NCI-H460 (cell line): ENCODE data around the gene LCE1A. TPM values are rescaled to one million over a fixed set of nuclear protein-coding genes. Genes with fewer than 3 reads are reported as not detected.

ENCODE experiments used
- DNase-seq: peaks from one replicate; pipeline ENCODE4 v3.0.0-alpha.2; 2016; ENCODE audit warnings: low read depth; ENCODE audit errors: extremely low read depth
- polyA plus RNA-seq: library from polyadenylated mRNA; depleted of rRNA; stranded (reverse); fragments of >200 nt; gene quantifications from 2 replicates; pipeline ENCODE4 v1.2.3, GENCODE V29; 2014; cell fraction: nucleus; rRNA removed
- total RNA-seq: library from RNA; depleted of rRNA; stranded (reverse); fragments of >200 nt; shearing (Covaris generic); gene quantifications from 2 replicates; pipeline ENCODE4 v1.2.3, GENCODE V29; 2014; rRNA removed

The LCE1A gene
- not detected in 2 replicates for total RNA-seq
- not detected in 2 replicates for polyA plus RNA-seq

- no peak for DNase-seq
Observed at GRCh38 chr1:152827173-152827572, at the start of gene LCE1A. Gene LCE1A (plus strand): TSS chr1:152827473. CDS start chr1:152827473, 0 bp downstream.

GRCh38 chr1:152777510-152778137 lies 49.6 kb upstream of the LCE1A start:
- peak; percentile 18 for DNase-seq

- no peak for DNase-seq
Observed at GRCh38 chr1:152783095-152783494, 44.2 kb upstream of the LCE1A start.

DNA sequence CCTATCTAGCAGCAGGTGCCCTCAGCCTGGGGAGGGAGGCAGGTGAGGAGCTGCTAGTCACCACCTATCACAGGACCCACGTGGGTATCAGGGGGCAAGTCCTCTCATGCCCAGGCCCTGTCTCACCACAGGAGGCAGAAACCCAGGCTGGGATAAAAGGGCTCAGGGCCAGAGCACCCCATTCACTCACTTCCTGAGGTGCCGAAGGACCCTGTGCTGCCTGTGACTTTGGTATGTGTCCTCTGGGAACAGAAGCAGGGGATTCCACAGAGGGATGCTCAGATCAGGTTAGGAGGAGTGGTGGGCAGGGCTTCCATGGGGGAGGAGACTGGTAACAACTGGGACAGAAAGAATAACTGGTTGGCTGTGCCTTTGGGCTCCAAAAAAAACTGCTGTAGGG lies 41.2 kb upstream of the LCE1A start, which contains the start of gene LCE1E:
LCE1E (plus strand) TSS at position 181 of the 400 bp plus-strand sequence. CDS start 1,043 bp downstream, outside the sequence.
- no peak for DNase-seq

- no peak for DNase-seq
Observed at GRCh38 chr1:152795686-152796085, 31.6 kb upstream of the LCE1A start.

DNA sequence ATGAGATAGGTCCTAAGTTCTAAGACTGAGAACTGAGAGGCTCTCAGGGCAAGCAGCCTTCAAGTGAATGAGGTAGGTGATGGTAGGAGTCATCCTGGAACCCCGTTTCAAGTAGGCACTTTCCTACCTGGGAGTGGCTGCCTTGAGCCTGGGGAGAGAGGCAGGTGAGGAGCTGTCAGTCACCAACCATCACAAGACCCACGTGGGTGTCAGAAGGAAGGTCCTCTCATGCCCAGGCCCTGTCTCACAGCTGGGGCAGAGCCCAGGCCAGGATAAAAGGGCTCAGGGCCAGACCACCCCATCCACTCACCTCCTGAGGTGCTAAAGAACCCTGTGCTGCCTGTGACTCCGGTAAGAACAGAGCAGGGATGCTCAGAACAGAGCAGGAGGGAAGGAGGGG lies 30.9 kb upstream of the LCE1A start, which contains the start of gene LCE1D:
LCE1D (plus strand) TSS at position 301 of the 400 bp plus-strand sequence. CDS start 1,074 bp downstream, outside the sequence.
- no peak for DNase-seq

GRCh38 chr1:152801333-152801732 lies 25.9 kb upstream of the LCE1A start:
- no peak for DNase-seq

- no peak for DNase-seq
Observed at GRCh38 chr1:152806576-152806975, 20.7 kb upstream of the LCE1A start, which contains the start of gene LCE1C. Gene LCE1C (minus strand): TSS chr1:152806651. CDS start chr1:152805478, 1,173 bp downstream.

DNA sequence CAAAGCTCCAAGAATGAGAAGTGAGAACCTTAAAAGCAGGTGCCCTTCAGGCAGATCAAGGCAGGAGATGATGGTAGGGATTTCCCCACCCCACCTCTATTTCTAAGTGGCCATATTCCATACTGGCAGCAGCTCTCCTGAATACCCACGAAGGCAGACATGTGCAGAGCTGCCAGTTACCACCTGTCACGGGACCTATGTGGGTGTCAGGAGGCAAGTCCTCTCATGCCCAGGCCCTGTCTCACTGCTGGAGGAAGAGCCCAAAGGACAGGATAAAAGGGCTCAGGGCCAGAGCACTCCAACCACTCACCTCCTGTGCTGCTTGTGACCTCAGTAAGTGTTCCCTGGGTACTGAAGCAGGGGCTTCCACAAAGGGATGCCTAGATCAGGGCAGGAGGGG lies 16.2 kb upstream of the LCE1A start:
- no peak for DNase-seq

DNA sequence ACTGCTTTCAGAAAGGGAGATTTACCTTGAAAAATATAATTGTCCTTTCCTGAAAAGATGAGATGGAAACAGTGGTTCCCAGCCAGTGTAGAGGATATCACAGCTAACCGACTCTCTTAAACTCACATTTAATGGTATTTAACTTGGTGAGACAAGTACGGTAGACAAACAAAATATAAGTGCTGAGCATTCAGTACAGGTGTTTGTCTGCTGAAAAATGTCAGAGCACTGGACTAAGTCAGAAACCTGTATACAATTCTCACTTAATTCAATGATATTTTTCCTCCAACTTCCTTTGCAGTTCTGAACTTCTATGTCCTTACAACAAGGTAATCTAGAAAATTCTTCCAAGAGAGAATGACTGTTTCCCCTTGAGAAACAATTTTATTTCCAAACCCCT lies 15.6 kb upstream of the LCE1A start, which contains the start of gene LCE1B:
LCE1B (plus strand) TSS at position 301 of the 400 bp plus-strand sequence. CDS start 476 bp downstream, outside the sequence.
- DNase-seq = no peak

DNA sequence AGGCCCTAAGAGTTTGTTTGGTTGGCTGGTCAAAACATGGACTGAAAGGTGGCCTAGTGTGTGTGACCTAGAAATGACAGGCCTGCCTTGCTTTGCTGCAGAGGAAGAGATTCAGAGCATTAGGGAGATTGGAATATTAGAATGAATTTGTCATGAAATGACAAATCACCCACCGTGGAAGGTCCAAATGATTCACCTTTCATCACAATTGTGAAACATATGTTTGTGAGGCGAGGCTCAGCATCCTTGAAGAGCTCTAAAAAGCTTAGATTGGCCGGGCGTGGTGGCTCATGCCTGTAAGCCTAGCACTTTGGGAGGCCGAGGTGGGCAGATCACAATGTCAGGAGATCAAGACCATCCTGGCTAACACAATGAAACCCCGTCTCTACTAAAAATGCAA lies 10.0 kb upstream of the LCE1A start:
- DNase-seq = no peak

DNA sequence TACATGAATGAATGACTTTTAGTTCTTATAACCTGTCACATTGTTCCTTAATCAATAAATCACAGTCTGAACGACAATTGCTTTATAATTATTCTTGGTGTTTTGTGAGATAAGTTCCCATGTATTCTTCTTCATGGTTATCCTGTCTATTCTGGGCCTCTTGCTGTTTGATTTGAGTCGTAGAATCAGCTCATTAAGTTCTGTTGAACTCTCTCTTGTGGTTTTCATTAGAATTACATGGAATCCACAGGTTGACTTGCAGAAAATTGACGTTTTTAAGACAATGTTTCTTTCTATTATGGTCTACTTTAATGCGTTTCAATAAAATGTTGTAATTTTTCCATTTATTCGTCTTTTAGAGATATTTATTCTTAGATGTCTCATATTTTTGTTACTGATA lies 4.0 kb upstream of the LCE1A start:
- DNase-seq = no peak

DNA sequence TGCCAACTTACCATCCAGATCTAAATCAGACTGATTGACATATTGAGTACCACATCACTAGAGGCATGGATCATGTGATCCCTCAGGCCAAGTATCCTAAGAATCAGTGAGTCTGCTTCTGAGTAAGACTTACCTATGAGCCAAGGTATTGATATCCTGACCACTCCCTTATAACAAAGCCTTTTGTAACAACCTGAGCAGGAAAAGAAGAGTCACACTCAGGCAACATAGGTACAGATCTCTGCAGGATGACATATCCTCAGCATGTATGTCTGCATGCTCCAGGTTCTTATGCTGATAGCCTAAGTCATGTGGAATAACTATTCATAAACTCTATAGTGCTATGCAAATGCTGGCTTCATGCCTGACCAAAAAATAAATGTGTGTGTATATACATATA lies 2.3 kb upstream of the LCE1A start:
- DNase-seq = no peak

DNA sequence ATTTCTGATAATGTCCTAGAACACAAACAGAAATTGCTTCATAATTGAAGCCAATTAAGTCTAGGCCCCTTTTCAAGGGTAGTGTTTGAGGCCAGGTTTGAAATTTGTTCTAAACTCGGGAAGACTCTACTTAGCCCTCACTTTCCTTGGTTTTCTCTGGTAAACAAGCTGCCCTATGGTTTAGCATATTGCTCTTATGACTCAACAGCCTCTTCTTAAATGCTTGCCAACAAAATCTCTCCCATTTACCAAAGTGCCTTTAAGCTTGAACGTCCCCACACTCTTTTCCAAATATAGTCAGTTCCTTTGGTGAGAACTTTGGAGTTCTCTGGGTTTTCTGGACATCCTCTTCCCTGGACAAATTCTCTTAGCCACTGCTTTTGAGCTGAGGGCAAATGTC lies 9.6 kb downstream of the LCE1A start:
- no peak for DNase-seq

GRCh38 chr1:152842556-152842955 lies 15.3 kb downstream of the LCE1A start, which contains the start of gene LCE6A:
Gene LCE6A (plus strand): TSS chr1:152842856. CDS start chr1:152843521, 665 bp downstream.
- DNase-seq = no peak

- no peak for DNase-seq
Observed at GRCh38 chr1:152855661-152856060, 28.4 kb downstream of the LCE1A start.

DNA sequence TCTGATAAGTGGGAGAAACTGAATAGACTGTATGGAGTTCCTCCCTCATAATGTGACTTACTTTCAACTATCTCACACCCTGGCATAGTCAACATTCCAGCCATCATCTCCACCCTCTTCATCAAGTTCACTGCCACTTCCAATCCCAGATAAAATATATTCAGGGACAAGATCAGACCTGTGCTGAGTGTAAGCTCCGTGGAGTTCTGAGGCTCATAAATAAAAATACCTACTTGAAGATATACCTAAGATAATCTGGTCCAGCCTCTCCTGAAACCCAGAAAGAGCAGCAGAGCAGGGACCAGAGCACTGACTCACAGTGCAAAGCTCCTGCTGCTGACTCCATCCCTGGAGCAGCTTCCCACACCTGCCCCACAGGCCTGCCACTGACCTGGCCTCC lies 30.8 kb downstream of the LCE1A start:
- DNase-seq = no peak

GRCh38 chr1:152859696-152860095 lies 32.4 kb downstream of the LCE1A start, which contains the start of gene LCE7A:
Gene LCE7A (plus strand): TSS chr1:152859996. CDS start chr1:152860698, 702 bp downstream.
- no peak for DNase-seq

DNA sequence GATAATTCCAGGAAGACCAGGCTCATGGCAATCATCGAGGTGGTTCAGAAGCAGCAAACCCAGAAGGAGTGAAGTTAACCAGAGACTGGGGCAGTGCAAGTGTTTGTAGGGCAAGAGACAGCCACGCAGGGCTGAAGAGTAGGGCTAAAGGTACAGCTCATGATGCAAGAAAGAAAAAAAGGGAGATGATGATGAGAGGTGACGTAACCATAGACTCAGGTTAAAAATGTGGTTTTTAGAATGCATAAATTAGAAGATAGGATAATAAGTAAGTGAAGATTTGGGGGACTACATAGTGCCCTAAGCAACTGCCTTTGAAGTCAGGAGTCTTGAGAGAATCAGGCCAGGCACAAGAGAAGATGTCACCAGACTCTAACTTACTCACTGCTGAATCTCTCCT lies 32.9 kb downstream of the LCE1A start:
- no peak for DNase-seq

DNA sequence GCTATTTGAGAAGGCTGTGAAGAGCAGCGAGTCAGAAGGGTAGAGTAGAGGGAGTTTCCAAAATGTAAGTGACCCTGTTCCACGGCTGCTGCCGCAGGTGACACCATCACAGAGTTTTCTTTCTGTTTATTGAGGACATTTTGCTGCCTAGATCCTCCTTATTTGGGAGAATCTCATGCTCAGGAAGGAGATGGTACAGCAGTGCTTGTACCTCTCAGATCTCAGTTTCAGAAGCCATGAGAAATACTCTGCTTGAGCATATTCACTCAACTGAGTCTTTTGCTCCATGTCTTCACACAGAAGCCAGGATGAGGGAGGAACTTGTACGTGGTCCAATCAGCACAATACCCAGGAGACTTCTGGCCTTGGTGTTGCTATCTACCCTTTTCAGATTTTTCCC lies 34.1 kb downstream of the LCE1A start:
- no peak for DNase-seq

DNA sequence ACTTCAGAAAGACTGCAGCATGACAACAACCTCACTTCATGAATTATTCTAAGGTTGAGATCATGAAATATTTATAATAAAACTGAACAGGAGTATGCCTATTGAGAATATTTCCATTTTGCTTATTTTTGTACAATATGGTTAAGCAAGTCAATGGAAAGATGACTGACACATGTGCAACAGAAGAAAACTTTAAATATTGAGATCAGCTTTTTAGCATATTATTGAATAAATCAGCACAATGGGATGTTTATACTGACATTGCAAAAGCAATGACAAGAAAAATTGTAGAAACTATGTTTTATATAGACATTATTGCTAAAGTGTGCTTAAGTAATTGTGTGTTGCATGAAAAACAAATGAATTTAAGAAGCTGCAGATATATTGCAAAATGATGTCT lies 37.2 kb downstream of the LCE1A start:
- no peak for DNase-seq

GRCh38 chr1:152866321-152866720 lies 39.0 kb downstream of the LCE1A start:
- no peak for DNase-seq
